GM12878 (cell line): Measurements from ENCODE around the gene DALRD3. TPM values are rescaled to one million over a fixed set of nuclear protein-coding genes. Genes with fewer than 3 reads are reported as not detected.
A peak's percentile ranks its signal among the peaks of the same experiment; 100 is the strongest.

ENCODE experiments used
- ATAC-seq: fragments of 200-7000 bp; cut with Tn5 transposase; 3 replicates; pipeline ENCODE4 v1.9.1; 2020; ENCODE audit warnings: mild to moderate bottlenecking, moderate library complexity
- BruUV-seq: library from RNA; stranded (reverse); fragments of 400-500 nt; replicated peaks from 2 replicates; lab custom pipeline; 2021; lab: Mats Ljungman, UMichigan
- CTCF ChIA-PET: fragments of 300-600 bp; sonication (Branson Sonifier 250); formaldehyde crosslinking; extraction: SDS; loops from one replicate; lab custom pipeline; 2021; ENCODE audit warnings: inconsistent platforms; lab: Yijun Ruan, JAX
- POLR2A ChIA-PET: fragments of 350-600 bp; formaldehyde crosslinking; extraction: SDS; loops from one replicate; lab custom pipeline; 2021; ENCODE audit warnings: inconsistent platforms; lab: Charles Lee
- RAD21 ChIA-PET: fragments of 300-600 bp; sonication (Branson Sonifier 250); formaldehyde crosslinking; loops from one replicate; lab custom pipeline; 2023; ENCODE audit warnings: antibody characterized with exemption; ENCODE audit not compliant: unreplicated experiment; lab: Charles Lee
- SMC1A ChIA-PET: fragments of 300-600 bp; sonication (Branson Sonifier 250); formaldehyde crosslinking; loops from one replicate; lab custom pipeline; 2023; ENCODE audit not compliant: unreplicated experiment, uncharacterized antibody; lab: Charles Lee
- DNase-seq: peaks from one replicate; pipeline ENCODE4 v3.0.0-alpha.2; 2011; ENCODE audit warnings: low read depth, low spot score
- FAIRE-seq: peaks from 3 replicates; lab custom pipeline; 2011; peaks lifted over from hg19 to GRCh38; lab: Jason Lieb, UNC
- H2AFZ ChIP-seq: 2 replicates; pipeline ENCODE4 v1.6.0; 2011; ENCODE audit warnings: low read depth, low read length, control low read depth; ENCODE audit not compliant: control insufficient read depth
- H3K27ac ChIP-seq: 2 replicates; pipeline ENCODE4 v1.5.1; 2011; ENCODE audit warnings: control low read depth; ENCODE audit not compliant: control insufficient read depth, insufficient read depth
- H3K27me3 ChIP-seq, 2 experiments: replicated peaks in 1 of 2; 2 replicates each; pipeline versions ENCODE4 v1.6.0 to v1.6.1; 2011; ENCODE audit warnings: low read length in 1 of 2; ENCODE audit not compliant: control insufficient read depth in 2 of 2, insufficient read depth in 2 of 2
- H3K36me3 ChIP-seq, 2 experiments: 2 replicates each; pipeline ENCODE4 v1.5.1; 2011; ENCODE audit warnings: low read length in 1 of 2; ENCODE audit not compliant: control insufficient read depth in 2 of 2, insufficient read depth in 2 of 2
- H3K4me1 ChIP-seq: 2 replicates; pipeline ENCODE4 v1.6.1; 2011; ENCODE audit warnings: mild to moderate bottlenecking, low read length, moderate library complexity, mixed read lengths; ENCODE audit not compliant: control insufficient read depth, insufficient read depth
- H3K4me2 ChIP-seq: 2 replicates; pipeline ENCODE4 v1.6.0; 2011; ENCODE audit warnings: control low read depth; ENCODE audit not compliant: control insufficient read depth, insufficient read depth
- H3K4me3 ChIP-seq: fragments of 200-600 bp; sonication (generic); 2 replicates; pipeline ENCODE4 v1.5.1; 2016
- H3K79me2 ChIP-seq: 2 replicates; pipeline ENCODE4 v1.6.0; 2011; ENCODE audit warnings: low read length; ENCODE audit not compliant: control insufficient read depth, insufficient read depth
- H3K9ac ChIP-seq: 2 replicates; pipeline ENCODE4 v1.8.0; 2011; ENCODE audit warnings: low read length, control low read depth, mixed read lengths; ENCODE audit not compliant: control insufficient read depth, insufficient read depth
- H3K9me3 ChIP-seq: replicated peaks from 3 replicates; pipeline ENCODE4 v1.5.1; 2011; ENCODE audit warnings: mild to moderate bottlenecking, low read length; ENCODE audit not compliant: control insufficient read depth, insufficient read depth
- H4K20me1 ChIP-seq: 2 replicates; pipeline ENCODE4 v1.6.0; 2011; ENCODE audit not compliant: control insufficient read depth, insufficient read depth
- CEBPZ ChIP-seq: fragments of 150-350 bp; IDR thresholded peaks from 2 replicates; pipeline ENCODE4 v1.6.1; 2016; ENCODE audit warnings: low read depth, low read length
- EED ChIP-seq: sonication (generic); IDR thresholded peaks from 2 replicates; pipeline ENCODE4 v1.6.1; 2016; ENCODE audit warnings: antibody characterized with exemption, low read depth
- GABPA ChIP-seq: IDR thresholded peaks from 2 replicates; pipeline ENCODE4 v1.6.1; 2014; ENCODE audit warnings: antibody characterized with exemption, low read depth, mild to moderate bottlenecking, inconsistent platforms
- HSF1 ChIP-seq: fragments of 150-350 bp; IDR thresholded peaks from 2 replicates; pipeline ENCODE4 v1.6.1; 2014; ENCODE audit warnings: mild to moderate bottlenecking, low read depth, low read length
- LARP7 ChIP-seq: fragments of 450-650 bp; IDR thresholded peaks from 2 replicates; pipeline ENCODE4 v1.6.1; 2017; ENCODE audit warnings: mild to moderate bottlenecking
- MEF2B ChIP-seq: fragments of 450-650 bp; IDR thresholded peaks from 2 replicates; pipeline ENCODE4 v1.6.1; 2018; ENCODE audit warnings: mild to moderate bottlenecking, moderate library complexity; ENCODE audit not compliant: partially characterized antibody, poor library complexity, severe bottlenecking
- NFIC ChIP-seq: IDR thresholded peaks from 2 replicates; pipeline ENCODE4 v1.6.1; 2012; ENCODE audit warnings: low read depth, mild to moderate bottlenecking, inconsistent platforms, low read length, moderate library complexity
- POLR2A ChIP-seq: IDR thresholded peaks from 2 replicates; pipeline ENCODE4 v1.6.1; 2011; ENCODE audit warnings: low read depth, mild to moderate bottlenecking, low read length
- POLR2AphosphoS5 ChIP-seq: IDR thresholded peaks from 2 replicates; pipeline ENCODE4 v1.6.1; 2011; ENCODE audit warnings: mild to moderate bottlenecking, low read length, inconsistent platforms
- POU2F2 ChIP-seq: IDR thresholded peaks from 3 replicates; pipeline ENCODE4 v1.6.1; 2011; ENCODE audit warnings: low read depth, mild to moderate bottlenecking, low read length, borderline replicate concordance
- SPI1 ChIP-seq: IDR thresholded peaks from 2 replicates; pipeline ENCODE4 v1.6.1; 2011; ENCODE audit warnings: low read depth, mild to moderate bottlenecking, low read length, moderate library complexity, borderline replicate concordance; ENCODE audit not compliant: insufficient read depth
- ZBTB40 ChIP-seq: fragments of 450-650 bp; IDR thresholded peaks from 2 replicates; pipeline ENCODE4 v1.6.1; 2016; ENCODE audit warnings: mild to moderate bottlenecking, moderate library complexity, borderline replicate concordance
- WGBS: methylation state at CpG from one replicate; pipeline ENCODE4 v1.1.6; 2016; ENCODE audit warnings: low lambda C conversion rate; ENCODE audit not compliant: insufficient replicate concordance, insufficient coverage; ENCODE audit errors: missing lambda C conversion rate; 5-methylcytosine and 5-hydroxymethylcytosine counted together
- in situ Hi-C: fragments of 300-500 bp; cut with MboI; formaldehyde crosslinking; loops from 9 replicates; pipeline ENCODE4 v1.14.3; 2018; ENCODE audit warnings: mixed read lengths
- intact Hi-C: fragments of 100-400 bp; cut with micrococcal nuclease; formaldehyde crosslinking; loops from one replicate; pipeline ENCODE4 v1.14.2; 2022; ENCODE audit not compliant: unreplicated experiment
- polyA plus RNA-seq, 11 experiments: library from polyadenylated mRNA; depleted of rRNA in 4 of 11; unstranded in 6 of 11; stranded (reverse) in 5 of 11; fragments of >200 nt; fragmentation: Nextera tagmentation in 4 of 11; fragmentation: Illumina TruSeq in 1 of 11; extraction: Ambion mirVana in 4 of 11; extraction: Trizol in 1 of 11; gene quantifications; 1 replicate in 1 of 11; 2 replicates in 10 of 11; pipeline versions ENCODE4 v1.2.1 to v1.2.3, GENCODE V29; 2011 to 2016; ENCODE audit warnings: inconsistent platforms in 2 of 11, missing spikeins in 2 of 11, low read depth in 1 of 11
- total RNA-seq, 4 experiments: library from RNA; depleted of rRNA in 3 of 4; stranded (reverse); fragments of >200 nt in 3 of 4; fragmentation: Illumina TruSeq in 1 of 4; extraction: Trizol in 1 of 4; gene quantifications; 2 replicates each; pipeline versions ENCODE4 v1.2.1 to v1.2.3, GENCODE V29; 2013 to 2021

The DALRD3 gene
- total and polyA plus RNA-seq, 10 of the 15 experiments (the other 5 are each of a cell fraction or from before 2014, with no cell fraction given) = 10.1 to 28.2 (median 21.6) TPM

GRCh38 chr3:48991851-48992545, 26.4 kb downstream of the DALRD3 start:
- no peak overlapping the region for H3K9ac ChIP-seq
- DNase-seq = no peak
- POLR2A ChIA-PET = interaction anchor here (0.5 to 6.6 kb wide), 11 partner anchors 11 to 1043 kb away, joined by 3 to 67 read pairs (median 7); partner anchors contain the start of genes IMPDH2, NDUFAF3, QRICH1 and WDR6
- TF ChIP-seq HSF1 (no peak), LARP7 (no peak), EED (no peak), NFIC (no peak), POLR2AphosphoS5 (no peak), SPI1 (no peak), POLR2A (no peak), MEF2B (no peak), GABPA (no peak), POU2F2 (no peak), CEBPZ (no peak), ZBTB40 (no peak)

More at GRCh38 chr3:48991851-48992545, 26.4 kb downstream of the DALRD3 start:
- Histone ChIP-seq H3K9me3 (no peaks in the 10 kb centered on the region), H3K4me3 (peak overlapping the region; percentile 93; the same call in 1 of the 2 replicates), H4K20me1 (no peaks in the 10 kb centered on the region), H3K27ac (no peak overlapping the region), H3K79me2 (peaks cover 28% of the 10 kb centered on the region), H2AFZ (no peak overlapping the region), H3K4me2 (peak overlapping the region; percentile 81), H3K27me3 (no peaks in the 10 kb centered on the region), H3K36me3 (no peaks in the 10 kb centered on the region), H3K4me1 (peaks cover 19% of the 10 kb centered on the region)
- ATAC-seq = no peak
- 70% methylated on average over 5 of the region's 5 CpGs for whole genome bisulfite sequencing
- intact Hi-C loops = loop anchor here (2.0 kb wide), 2 partner anchors 15 to 29 kb away; partner anchors contain the start of gene WDR6
- BruUV-seq = TSS peak; percentile 57
- FAIRE-seq = no peak
- RAD21 ChIA-PET = interaction anchor here (0.6 to 2.1 kb wide), 6 partner anchors 8 to 165 kb away, joined by 3 to 22 read pairs (median 4); partner anchors contain the start of genes NDUFAF3 and WDR6
- CTCF ChIA-PET = interaction anchor here (0.8 to 5.8 kb wide), 6 partner anchors 15 to 252 kb away, joined by 3 to 123 read pairs (median 13); partner anchors contain the start of genes IMPDH2, NDUFAF3, QRICH1 and WDR6
- SMC1A ChIA-PET = interaction anchor here (1.0 to 6.1 kb wide), 3 partner anchors 16 to 100 kb away, joined by 3 to 57 read pairs (median 5); partner anchors contain the start of genes IMPDH2 and WDR6
- in situ Hi-C loops = no loop called here
